OCI-LY7 (cell line): ENCODE measurements around the gene SARM1. TPM values are rescaled to one million over a fixed set of nuclear protein-coding genes. Genes with fewer than 3 reads are reported as not detected.
"Not testable (repeated sequence)": the region's sequence is repeated elsewhere in the genome, so short reads cannot be mapped to it uniquely, and the experiment has no call there.

ENCODE experiments used
- BruUV-seq: library from RNA; stranded (reverse); fragments of 400-500 nt; replicated peaks from 2 replicates; lab custom pipeline; 2021; lab: Mats Ljungman, UMichigan
- CTCF ChIA-PET: fragments of 300-600 bp; sonication (Branson Sonifier 250); formaldehyde crosslinking; loops from one replicate; lab custom pipeline; 2022; ENCODE audit warnings: antibody characterized with exemption; ENCODE audit not compliant: unreplicated experiment; lab: Charles Lee
- POLR2A ChIA-PET: fragments of 300-600 bp; sonication (Branson Sonifier 250); formaldehyde crosslinking; loops from one replicate; lab custom pipeline; 2022; ENCODE audit warnings: antibody characterized with exemption; lab: Charles Lee
- DNase-seq: peaks from one replicate; pipeline ENCODE4 v3.0.0-alpha.2; 2015; ENCODE audit warnings: low spot score
- H2AFZ ChIP-seq: fragments of 200-600 bp; sonication (generic), shearing (Covaris generic); 2 replicates; pipeline ENCODE4 v1.6.1; 2014; ENCODE audit warnings: mild to moderate bottlenecking, antibody characterized with exemption, low read length, moderate library complexity
- H3K27ac ChIP-seq: fragments of 200-600 bp; sonication (generic); 2 replicates; pipeline ENCODE4 v1.5.1; 2014; ENCODE audit warnings: mixed run types, low read depth, mild to moderate bottlenecking, moderate library complexity, low read length, inconsistent platforms; ENCODE audit not compliant: poor library complexity, severe bottlenecking
- H3K36me3 ChIP-seq: fragments of 200-600 bp; sonication (generic); 2 replicates; pipeline ENCODE4 v1.6.1; 2014; ENCODE audit warnings: mild to moderate bottlenecking, antibody characterized with exemption, low read length, moderate library complexity, mixed read lengths; ENCODE audit not compliant: insufficient read depth
- H3K4me1 ChIP-seq: fragments of 200-600 bp; sonication (generic); 2 replicates; pipeline ENCODE4 v1.5.1; 2014; ENCODE audit warnings: mild to moderate bottlenecking, low read length; ENCODE audit not compliant: insufficient read depth, poor library complexity, severe bottlenecking
- H3K4me2 ChIP-seq: fragments of 200-600 bp; sonication (generic); 2 replicates; pipeline ENCODE4 v1.6.1; 2014; ENCODE audit warnings: mild to moderate bottlenecking, low read length
- H3K4me3 ChIP-seq: fragments of 200-600 bp; sonication (generic); 2 replicates; pipeline ENCODE4 v1.5.1; 2014; ENCODE audit warnings: mild to moderate bottlenecking, low read depth, low read length; ENCODE audit not compliant: poor library complexity, severe bottlenecking
- H3K79me2 ChIP-seq: fragments of 200-600 bp; sonication (generic); 2 replicates; pipeline ENCODE4 v1.6.1; 2016; ENCODE audit warnings: low read depth, mild to moderate bottlenecking, low read length, moderate library complexity, mixed read lengths; ENCODE audit not compliant: insufficient read depth
- H3K9me2 ChIP-seq: fragments of 200-600 bp; sonication (generic); 2 replicates; pipeline ENCODE4 v1.6.1; 2016; ENCODE audit warnings: mild to moderate bottlenecking, low read length, mixed read lengths; ENCODE audit not compliant: insufficient read depth
- H3K9me3 ChIP-seq: fragments of 200-600 bp; sonication (generic); 2 replicates; pipeline ENCODE4 v1.6.1; 2014; ENCODE audit warnings: mild to moderate bottlenecking, mixed run types, low read length, mixed read lengths
- H4K20me1 ChIP-seq: fragments of 200-600 bp; sonication (generic); 2 replicates; pipeline ENCODE4 v1.6.1; 2014; ENCODE audit warnings: mild to moderate bottlenecking, antibody characterized with exemption, low read length, moderate library complexity, mixed read lengths; ENCODE audit not compliant: insufficient read depth
- EZH2phosphoT487 ChIP-seq: fragments of 200-600 bp; sonication (generic); IDR thresholded peaks from 2 replicates; pipeline ENCODE4 v1.6.1; 2018; ENCODE audit warnings: low read depth, borderline replicate concordance, mild to moderate bottlenecking, mixed run types, antibody characterized with exemption, low read length, moderate library complexity, mixed read lengths
- intact Hi-C: fragments of 100-400 bp; cut with micrococcal nuclease; formaldehyde crosslinking; loops from one replicate; pipeline ENCODE4 v1.10.0; 2022; ENCODE audit not compliant: unreplicated experiment
- total RNA-seq, 2 experiments: library from RNA; depleted of rRNA in 1 of 2; stranded (reverse); fragments of >200 nt in 1 of 2; shearing (Covaris generic) in 1 of 2; gene quantifications; 2 replicates each; pipeline ENCODE4 v1.2.3, GENCODE V29; 2014 to 2022
- TF ChIP-seq, protein P1 (sequence below): fragments of 200-600 bp; sonication (generic); conservative IDR thresholded peaks from 2 replicates; pipeline ENCODE4 v1.5.1; 2014; ENCODE audit warnings: mild to moderate bottlenecking, antibody characterized with exemption, low read length, moderate library complexity, mixed read lengths

Gene SARM1
- total RNA-seq, 2 experiments from 2014 or later: 7.5 to 21.3 TPM

- TF ChIP-seq, protein P1, sequence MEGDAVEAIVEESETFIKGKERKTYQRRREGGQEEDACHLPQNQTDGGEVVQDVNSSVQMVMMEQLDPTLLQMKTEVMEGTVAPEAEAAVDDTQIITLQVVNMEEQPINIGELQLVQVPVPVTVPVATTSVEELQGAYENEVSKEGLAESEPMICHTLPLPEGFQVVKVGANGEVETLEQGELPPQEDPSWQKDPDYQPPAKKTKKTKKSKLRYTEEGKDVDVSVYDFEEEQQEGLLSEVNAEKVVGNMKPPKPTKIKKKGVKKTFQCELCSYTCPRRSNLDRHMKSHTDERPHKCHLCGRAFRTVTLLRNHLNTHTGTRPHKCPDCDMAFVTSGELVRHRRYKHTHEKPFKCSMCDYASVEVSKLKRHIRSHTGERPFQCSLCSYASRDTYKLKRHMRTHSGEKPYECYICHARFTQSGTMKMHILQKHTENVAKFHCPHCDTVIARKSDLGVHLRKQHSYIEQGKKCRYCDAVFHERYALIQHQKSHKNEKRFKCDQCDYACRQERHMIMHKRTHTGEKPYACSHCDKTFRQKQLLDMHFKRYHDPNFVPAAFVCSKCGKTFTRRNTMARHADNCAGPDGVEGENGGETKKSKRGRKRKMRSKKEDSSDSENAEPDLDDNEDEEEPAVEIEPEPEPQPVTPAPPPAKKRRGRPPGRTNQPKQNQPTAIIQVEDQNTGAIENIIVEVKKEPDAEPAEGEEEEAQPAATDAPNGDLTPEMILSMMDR: no peak
- TF ChIP-seq EZH2phosphoT487: no peak
- no peak for DNase-seq
These were observed 62.2 kb downstream of the SARM1 start for GRCh38 chr17:28433721-28434120.

DNA sequence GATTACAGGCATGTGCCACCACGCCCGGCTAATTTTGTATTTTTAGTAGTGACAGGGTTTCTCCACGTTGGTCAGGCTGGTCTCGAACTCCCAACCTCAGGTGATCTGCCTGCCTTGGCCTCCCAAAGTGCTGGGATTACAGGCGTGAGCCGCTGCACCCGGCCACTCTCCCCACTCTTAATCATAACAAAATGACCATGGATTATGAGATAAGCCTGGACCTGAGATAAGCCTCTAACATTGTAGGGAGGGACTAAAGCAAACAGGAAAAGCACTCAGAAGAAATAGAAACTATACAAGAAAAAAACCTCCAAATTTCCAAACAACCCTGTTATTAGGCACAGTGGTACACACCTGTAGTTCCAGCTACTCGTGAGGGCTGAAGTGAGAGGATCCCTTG lies 62.8 kb downstream of the SARM1 start:
- H3K36me3 ChIP-seq, H3K4me1 ChIP-seq, H3K9me3 ChIP-seq, H3K4me3 ChIP-seq, CTCF ChIA-PET, H2AFZ ChIP-seq, BruUV-seq, intact Hi-C loops, POLR2A ChIA-PET, H4K20me1 ChIP-seq, H3K27ac ChIP-seq, DNase-seq, H3K4me2 ChIP-seq, H3K9me2 ChIP-seq, H3K79me2 ChIP-seq: not testable (repeated sequence)

More at GRCh38 chr17:28433721-28434120, 62.2 kb downstream of the SARM1 start:
- Histone ChIP-seq H3K79me2 (no peaks in the 10 kb centered on the region), H3K9me2 (no peaks in the 10 kb centered on the region), H3K27ac (no peak overlapping the region), H2AFZ (no peak overlapping the region), H4K20me1 (no peaks in the 10 kb centered on the region), H3K4me3 (no peak overlapping the region), H3K4me1 (no peaks in the 10 kb centered on the region), H3K9me3 (no peaks in the 10 kb centered on the region), H3K4me2 (no peak overlapping the region), H3K36me3 (no peaks in the 10 kb centered on the region)
- no TSS peak for BruUV-seq
- CTCF ChIA-PET: no interaction called here
- POLR2A ChIA-PET: no interaction called here
- intact Hi-C loops: no loop called here

GRCh38 chr17:28443901-28444638 lies 72.6 kb downstream of the SARM1 start:
- Histone ChIP-seq H3K27ac (no peak overlapping the region), H3K4me2 (no peak overlapping the region), H2AFZ (no peak overlapping the region), H3K4me1 (no peaks in the 10 kb centered on the region), H3K9me3 (no peaks in the 10 kb centered on the region), H3K4me3 (no peak overlapping the region), H3K79me2 (no peaks in the 10 kb centered on the region), H3K9me2 (no peaks in the 10 kb centered on the region), H4K20me1 (no peaks in the 10 kb centered on the region), H3K36me3 (no peaks in the 10 kb centered on the region)
- TF ChIP-seq EZH2phosphoT487: no peak
- TF ChIP-seq, protein P1: no peak
- ChIA-PET POLR2A (no interaction called here), CTCF (no interaction called here)
- intact Hi-C loops: no loop called here
- no TSS peak for BruUV-seq
- DNase-seq: no peak
